GM12878 (cell line): ENCODE measurements around the gene KCNJ3. TPM values are rescaled to one million over a fixed set of nuclear protein-coding genes. Genes with fewer than 3 reads are reported as not detected.

Source experiments
- ATAC-seq: fragments of 200-7000 bp; cut with Tn5 transposase; 3 replicates; pipeline ENCODE4 v1.9.1; 2020; ENCODE audit warnings: mild to moderate bottlenecking, moderate library complexity
- BruUV-seq: library from RNA; stranded (reverse); fragments of 400-500 nt; replicated peaks from 2 replicates; lab custom pipeline; 2021; lab: Mats Ljungman, UMichigan
- CTCF ChIA-PET: fragments of 300-600 bp; sonication (Branson Sonifier 250); formaldehyde crosslinking; extraction: SDS; loops from one replicate; lab custom pipeline; 2021; ENCODE audit warnings: inconsistent platforms; lab: Yijun Ruan, JAX
- POLR2A ChIA-PET: fragments of 350-600 bp; formaldehyde crosslinking; extraction: SDS; loops from one replicate; lab custom pipeline; 2021; ENCODE audit warnings: inconsistent platforms; lab: Charles Lee
- RAD21 ChIA-PET: fragments of 300-600 bp; sonication (Branson Sonifier 250); formaldehyde crosslinking; loops from one replicate; lab custom pipeline; 2023; ENCODE audit warnings: antibody characterized with exemption; ENCODE audit not compliant: unreplicated experiment; lab: Charles Lee
- SMC1A ChIA-PET: fragments of 300-600 bp; sonication (Branson Sonifier 250); formaldehyde crosslinking; loops from one replicate; lab custom pipeline; 2023; ENCODE audit not compliant: unreplicated experiment, uncharacterized antibody; lab: Charles Lee
- DNase-seq: peaks from one replicate; pipeline ENCODE4 v3.0.0-alpha.2; 2011; ENCODE audit warnings: low read depth, low spot score
- FAIRE-seq: peaks from 3 replicates; lab custom pipeline; 2011; peaks lifted over from hg19 to GRCh38; lab: Jason Lieb, UNC
- H2AFZ ChIP-seq: 2 replicates; pipeline ENCODE4 v1.6.0; 2011; ENCODE audit warnings: low read depth, low read length, control low read depth; ENCODE audit not compliant: control insufficient read depth
- H3K27ac ChIP-seq: 2 replicates; pipeline ENCODE4 v1.5.1; 2011; ENCODE audit warnings: control low read depth; ENCODE audit not compliant: control insufficient read depth, insufficient read depth
- H3K27me3 ChIP-seq, 2 experiments: replicated peaks in 1 of 2; 2 replicates each; pipeline versions ENCODE4 v1.6.0 to v1.6.1; 2011; ENCODE audit warnings: low read length in 1 of 2; ENCODE audit not compliant: control insufficient read depth in 2 of 2, insufficient read depth in 2 of 2
- H3K36me3 ChIP-seq, 2 experiments: 2 replicates each; pipeline ENCODE4 v1.5.1; 2011; ENCODE audit warnings: low read length in 1 of 2; ENCODE audit not compliant: control insufficient read depth in 2 of 2, insufficient read depth in 2 of 2
- H3K4me1 ChIP-seq: 2 replicates; pipeline ENCODE4 v1.6.1; 2011; ENCODE audit warnings: mild to moderate bottlenecking, low read length, moderate library complexity, mixed read lengths; ENCODE audit not compliant: control insufficient read depth, insufficient read depth
- H3K4me2 ChIP-seq: 2 replicates; pipeline ENCODE4 v1.6.0; 2011; ENCODE audit warnings: control low read depth; ENCODE audit not compliant: control insufficient read depth, insufficient read depth
- H3K4me3 ChIP-seq: fragments of 200-600 bp; sonication (generic); 2 replicates; pipeline ENCODE4 v1.5.1; 2016
- H3K79me2 ChIP-seq: 2 replicates; pipeline ENCODE4 v1.6.0; 2011; ENCODE audit warnings: low read length; ENCODE audit not compliant: control insufficient read depth, insufficient read depth
- H3K9ac ChIP-seq: 2 replicates; pipeline ENCODE4 v1.8.0; 2011; ENCODE audit warnings: low read length, control low read depth, mixed read lengths; ENCODE audit not compliant: control insufficient read depth, insufficient read depth
- H3K9me3 ChIP-seq: replicated peaks from 3 replicates; pipeline ENCODE4 v1.5.1; 2011; ENCODE audit warnings: mild to moderate bottlenecking, low read length; ENCODE audit not compliant: control insufficient read depth, insufficient read depth
- H4K20me1 ChIP-seq: 2 replicates; pipeline ENCODE4 v1.6.0; 2011; ENCODE audit not compliant: control insufficient read depth, insufficient read depth
- BMI1 ChIP-seq: fragments of 450-650 bp; IDR thresholded peaks from 2 replicates; pipeline ENCODE4 v1.6.1; 2016; ENCODE audit warnings: mild to moderate bottlenecking, moderate library complexity, borderline replicate concordance
- CBX3 ChIP-seq: fragments of 200-600 bp; sonication (generic); IDR thresholded peaks from 2 replicates; pipeline ENCODE4 v1.6.1; 2016; ENCODE audit warnings: low read depth, borderline replicate concordance
- CREB1 ChIP-seq: IDR thresholded peaks from 2 replicates; pipeline ENCODE4 v1.6.1; 2012; ENCODE audit warnings: low read depth, mild to moderate bottlenecking, inconsistent platforms
- HDAC2 ChIP-seq: fragments of 200-600 bp; sonication (generic); IDR thresholded peaks from 2 replicates; pipeline ENCODE4 v1.6.1; 2017
- JUNB ChIP-seq: IDR thresholded peaks from 2 replicates; pipeline ENCODE4 v1.6.1; 2016; ENCODE audit warnings: antibody characterized with exemption, mild to moderate bottlenecking
- MYB ChIP-seq: fragments of 150-350 bp; IDR thresholded peaks from 2 replicates; pipeline ENCODE4 v1.6.1; 2014; ENCODE audit warnings: mild to moderate bottlenecking, low read depth, low read length, borderline replicate concordance
- NFIC ChIP-seq: IDR thresholded peaks from 2 replicates; pipeline ENCODE4 v1.6.1; 2012; ENCODE audit warnings: low read depth, mild to moderate bottlenecking, inconsistent platforms, low read length, moderate library complexity
- NFYB ChIP-seq: IDR thresholded peaks from 2 replicates; pipeline ENCODE4 v1.6.1; 2011; ENCODE audit warnings: low read depth, mild to moderate bottlenecking, low read length, improper control_type of control experiment, moderate library complexity; ENCODE audit not compliant: insufficient read depth
- PAX5 ChIP-seq: IDR thresholded peaks from 2 replicates; pipeline ENCODE4 v1.6.1; 2011; ENCODE audit warnings: low read depth, low read length, borderline replicate concordance
- RBBP5 ChIP-seq: fragments of 200-600 bp; sonication (generic); conservative IDR thresholded peaks from 2 replicates; pipeline ENCODE4 v1.6.1; 2016
- SUPT20H ChIP-seq: IDR thresholded peaks from 2 replicates; pipeline ENCODE4 v1.6.1; 2011; ENCODE audit warnings: low read depth, mild to moderate bottlenecking, low read length, moderate library complexity, borderline replicate concordance; ENCODE audit not compliant: control insufficient read depth
- TAF1 ChIP-seq: IDR thresholded peaks from 2 replicates; pipeline ENCODE4 v1.6.1; 2011; ENCODE audit warnings: mild to moderate bottlenecking, low read depth, low read length, borderline replicate concordance
- ZSCAN29 ChIP-seq: fragments of 450-650 bp; IDR thresholded peaks from 2 replicates; pipeline ENCODE4 v1.6.1; 2017; ENCODE audit warnings: mild to moderate bottlenecking, moderate library complexity
- WGBS: methylation state at CpG from one replicate; pipeline ENCODE4 v1.1.6; 2016; ENCODE audit warnings: low lambda C conversion rate; ENCODE audit not compliant: insufficient replicate concordance, insufficient coverage; ENCODE audit errors: missing lambda C conversion rate; 5-methylcytosine and 5-hydroxymethylcytosine counted together
- in situ Hi-C: fragments of 300-500 bp; cut with MboI; formaldehyde crosslinking; loops from 9 replicates; pipeline ENCODE4 v1.14.3; 2018; ENCODE audit warnings: mixed read lengths
- intact Hi-C: fragments of 100-400 bp; cut with micrococcal nuclease; formaldehyde crosslinking; loops from one replicate; pipeline ENCODE4 v1.14.2; 2022; ENCODE audit not compliant: unreplicated experiment
- polyA plus RNA-seq, 11 experiments: library from polyadenylated mRNA; depleted of rRNA in 4 of 11; unstranded in 6 of 11; stranded (reverse) in 5 of 11; fragments of >200 nt; fragmentation: Nextera tagmentation in 4 of 11; fragmentation: Illumina TruSeq in 1 of 11; extraction: Ambion mirVana in 4 of 11; extraction: Trizol in 1 of 11; gene quantifications; 1 replicate in 1 of 11; 2 replicates in 10 of 11; pipeline versions ENCODE4 v1.2.1 to v1.2.3, GENCODE V29; 2011 to 2016; ENCODE audit warnings: inconsistent platforms in 2 of 11, missing spikeins in 2 of 11, low read depth in 1 of 11
- total RNA-seq, 4 experiments: library from RNA; depleted of rRNA in 3 of 4; stranded (reverse); fragments of >200 nt in 3 of 4; fragmentation: Illumina TruSeq in 1 of 4; extraction: Trizol in 1 of 4; gene quantifications; 2 replicates each; pipeline versions ENCODE4 v1.2.1 to v1.2.3, GENCODE V29; 2013 to 2021
- TF ChIP-seq, protein P1 (sequence below): IDR thresholded peaks from 2 replicates; pipeline ENCODE4 v1.6.1; 2011; ENCODE audit warnings: borderline replicate concordance, low read depth, mild to moderate bottlenecking, moderate library complexity, low read length; ENCODE audit not compliant: insufficient read depth, poor library complexity, severe bottlenecking

KCNJ3 gene
- total and polyA plus RNA-seq, 10 of the 15 experiments (the other 5 are each of a cell fraction or from before 2014, with no cell fraction given), result 0.01 to 1.1 (median 0.04) TPM; not detected in 6

DNA sequence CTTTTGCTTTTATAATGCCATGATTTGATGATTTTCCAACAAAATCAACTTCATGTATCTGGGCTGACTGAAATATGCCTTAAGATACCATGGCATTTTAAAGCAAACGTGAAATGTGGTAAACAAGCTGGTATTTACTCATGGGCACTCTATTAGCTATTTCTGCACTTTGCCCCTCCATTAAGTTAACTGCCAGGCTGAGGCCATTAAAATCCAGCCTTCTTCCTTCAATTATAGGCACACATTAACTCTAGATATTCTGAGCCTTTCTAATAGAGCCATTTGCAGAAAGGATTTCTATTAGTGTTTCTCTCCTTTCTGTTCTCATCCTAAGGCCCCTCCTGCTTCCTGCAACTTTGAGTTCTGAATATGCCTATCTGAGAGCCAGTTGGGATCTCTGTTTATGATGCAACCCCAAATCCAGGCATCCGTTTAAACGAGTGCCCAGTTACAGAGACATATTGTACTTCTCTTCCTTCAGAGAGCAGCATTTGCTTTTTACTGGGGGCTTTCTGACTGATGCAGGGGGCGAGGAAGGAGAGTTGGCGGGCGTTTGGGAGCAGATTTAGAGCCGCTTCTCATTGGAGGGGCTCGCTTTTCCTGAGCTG lies 1.6 kb upstream of the KCNJ3 start:
- in situ Hi-C loops, result no loop called here
- H3K4me1 ChIP-seq, result no peaks in the 10 kb centered on the region
- BruUV-seq, result no TSS peak
- ChIA-PET RAD21 (no interaction called here), SMC1A (interaction anchor here (1.3 kb wide), 1 partner anchor 17 kb away, joined by 3 read pairs; no protein-coding TSS in a partner anchor), POLR2A (no interaction called here), CTCF (no interaction called here)
- no peaks in the 10 kb centered on the region for H3K9me3 ChIP-seq
- FAIRE-seq (no peak), ATAC-seq (no peak), DNase-seq (no peak)
- no peaks in the 10 kb centered on the region for H3K36me3 ChIP-seq
- H2AFZ ChIP-seq, result no peak overlapping the region
- no peak overlapping the region for H3K9ac ChIP-seq
- TF ChIP-seq SUPT20H (no peak), RBBP5 (no peak), TAF1 (no peak), PAX5 (no peak), BMI1 (no peak), MYB (no peak), JUNB (no peak), NFIC (no peak), NFYB (no peak), CREB1 (no peak), HDAC2 (no peak), CBX3 (no peak), ZSCAN29 (no peak)
- TF ChIP-seq, protein P1, sequence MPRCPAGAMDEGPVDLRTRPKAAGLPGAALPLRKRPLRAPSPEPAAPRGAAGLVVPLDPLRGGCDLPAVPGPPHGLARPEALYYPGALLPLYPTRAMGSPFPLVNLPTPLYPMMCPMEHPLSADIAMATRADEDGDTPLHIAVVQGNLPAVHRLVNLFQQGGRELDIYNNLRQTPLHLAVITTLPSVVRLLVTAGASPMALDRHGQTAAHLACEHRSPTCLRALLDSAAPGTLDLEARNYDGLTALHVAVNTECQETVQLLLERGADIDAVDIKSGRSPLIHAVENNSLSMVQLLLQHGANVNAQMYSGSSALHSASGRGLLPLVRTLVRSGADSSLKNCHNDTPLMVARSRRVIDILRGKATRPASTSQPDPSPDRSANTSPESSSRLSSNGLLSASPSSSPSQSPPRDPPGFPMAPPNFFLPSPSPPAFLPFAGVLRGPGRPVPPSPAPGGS, result no peak
- no peaks in the 10 kb centered on the region for H4K20me1 ChIP-seq
- intact Hi-C loops, result no loop called here
- no peak overlapping the region for H3K4me3 ChIP-seq
- H3K4me2 ChIP-seq, result no peak overlapping the region
- WGBS, result 5% methylated on average over 8 of the region's 8 CpGs
- H3K79me2 ChIP-seq, result no peaks in the 10 kb centered on the region
- peaks cover 2% of the 10 kb centered on the region in 2 experiments for H3K27me3 ChIP-seq
- H3K27ac ChIP-seq, result no peak overlapping the region
